ENCODE measurements around the gene ACVR1.

The ACVR1 gene

GRCh38 chr2:157691695-157692094 is 184.4 kb downstream of the ACVR1 start:
- no peak for DNase-seq

GRCh38 chr2:157691131-157691530 is 185.0 kb downstream of the ACVR1 start:
- DNase-seq, result no peak

All from NCI-H446 treated with DMSO at 0.1 percent for 48 hours (cell line).